T-helper 2 cell (primary cell): ENCODE measurements around the gene TMEM234.

Experiments
- DNase-seq, 5 experiments: peaks; one replicate each; pipeline versions ENCODE4 v3.0.0 to v3.0.0-alpha.2; 2012 to 2022

The TMEM234 gene

DNA sequence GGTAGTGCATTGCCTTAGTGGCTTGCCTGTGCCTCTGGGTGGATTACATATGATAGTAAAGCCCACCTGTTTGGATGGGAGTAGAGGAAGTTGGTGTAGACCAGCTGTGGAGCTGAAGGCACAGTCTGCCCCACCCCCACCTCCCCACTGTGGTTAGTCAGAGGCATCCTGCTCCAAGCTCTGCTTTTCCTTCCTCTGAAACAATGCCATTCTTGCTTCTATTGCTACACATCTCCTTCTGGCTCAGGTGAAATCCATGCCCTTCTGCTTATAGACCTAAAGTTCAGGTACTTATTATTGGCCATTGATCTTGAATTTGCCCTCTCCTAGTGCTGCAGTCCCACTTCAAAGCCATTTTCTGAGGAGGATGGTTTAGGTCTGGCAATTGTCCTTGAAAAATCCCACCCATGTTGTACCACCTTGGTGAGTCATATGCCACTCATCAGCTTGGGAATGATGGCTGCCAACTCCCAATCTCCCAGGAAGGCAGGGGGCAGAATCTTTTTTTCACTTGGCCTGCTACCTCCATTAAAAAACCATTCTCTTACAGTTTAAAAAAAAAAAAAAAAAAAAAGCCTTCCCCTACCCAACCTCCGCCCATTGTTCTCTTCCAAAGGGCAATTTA is 49.4 kb downstream of the TMEM234 start:
- no peak for DNase-seq

DNA sequence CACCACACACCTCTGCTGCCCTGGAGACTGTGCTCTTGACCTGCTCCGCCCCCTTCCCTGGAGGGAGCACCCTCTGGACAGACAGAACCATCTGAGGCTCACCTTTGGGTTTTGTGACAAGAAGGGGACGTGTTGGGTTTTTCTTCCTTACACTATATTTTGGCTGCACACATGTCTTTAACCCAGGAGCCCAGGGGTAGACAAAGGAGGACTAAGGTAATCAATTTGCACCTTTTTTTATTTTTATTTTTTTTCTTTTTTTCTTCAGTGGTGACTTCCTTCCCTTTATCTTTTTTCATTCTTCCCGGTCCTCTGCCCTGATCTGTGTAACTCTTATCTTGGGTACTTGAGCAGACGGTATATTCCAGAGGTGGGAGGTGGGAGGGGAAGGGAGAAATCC is 51.2 kb downstream of the TMEM234 start:
- DNase-seq: no peak
